Measurements from ENCODE around the gene MUTYH.

The MUTYH gene

GRCh38 chr1:45325851-45326506, 14.3 kb downstream of the MUTYH start:
- no peaks in the 10 kb centered on the region for H3K9me3 ChIP-seq (ENCODE audit: control insufficient read depth in 2 of 2, low read length in 2 of 2)
- H3K27ac ChIP-seq (ENCODE audit: low read depth in 2 of 2, low read length in 2 of 2): no peak overlapping the region
- no peaks in the 10 kb centered on the region for H3K27me3 ChIP-seq (ENCODE audit: control insufficient read depth in 2 of 2, insufficient read depth in 2 of 2, low read length in 2 of 2)
- H3K4me3 ChIP-seq (ENCODE audit: low read length in 2 of 2): peak overlapping the region; percentile 75 to 81
- peaks cover under 1 to 10% of the 10 kb centered on the region in 2 donors for H3K36me3 ChIP-seq (ENCODE audit: control insufficient read depth in 2 of 2, insufficient read depth in 2 of 2, low read length in 2 of 2)
- H3K4me1 ChIP-seq (ENCODE audit: control insufficient read depth in 2 of 2, insufficient read depth in 2 of 2, low read length in 2 of 2): peaks cover 20 to 30% of the 10 kb centered on the region in 2 donors
- peak overlapping the region in 1 of 2 donors; percentile 63 for H3K9ac ChIP-seq (ENCODE audit: low read depth in 1 of 2, low read length in 2 of 2)

GRCh38 chr1:45322486-45323040, 17.7 kb downstream of the MUTYH start:
- Histone ChIP-seq H3K27ac (ENCODE audit: low read depth in 2 of 2, low read length in 2 of 2) (no peak overlapping the region), H3K27me3 (ENCODE audit: control insufficient read depth in 2 of 2, insufficient read depth in 2 of 2, low read length in 2 of 2) (no peaks in the 10 kb centered on the region), H3K36me3 (ENCODE audit: control insufficient read depth in 2 of 2, insufficient read depth in 2 of 2, low read length in 2 of 2) (no peaks in the 10 kb centered on the region), H3K4me1 (ENCODE audit: control insufficient read depth in 2 of 2, insufficient read depth in 2 of 2, low read length in 2 of 2) (peaks cover 14 to 18% of the 10 kb centered on the region in 2 donors), H3K9me3 (ENCODE audit: control insufficient read depth in 2 of 2, low read length in 2 of 2) (no peaks in the 10 kb centered on the region), H3K4me3 (ENCODE audit: low read length in 2 of 2) (no peak overlapping the region), H3K9ac (ENCODE audit: low read depth in 1 of 2, low read length in 2 of 2) (no peak overlapping the region)

DNA sequence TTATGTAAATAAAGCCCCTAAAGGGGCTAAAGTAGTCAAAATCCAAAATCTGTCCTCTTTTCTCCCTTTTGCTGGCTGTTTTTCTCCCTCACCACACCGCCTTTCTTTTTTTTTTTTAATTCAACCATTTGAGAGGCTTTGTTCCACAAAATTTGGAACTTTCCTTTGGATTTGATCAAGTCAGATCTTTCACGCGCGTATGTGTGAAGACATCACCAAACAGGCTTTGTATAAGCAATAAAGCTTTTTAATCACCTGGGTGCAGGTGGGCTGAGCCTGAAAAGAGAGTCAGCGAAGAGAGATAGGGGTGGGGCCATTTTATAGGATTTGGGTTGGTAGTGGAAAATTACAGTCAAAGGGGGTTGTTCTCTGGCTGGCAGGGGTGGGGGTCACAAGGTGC, 18.8 kb downstream of the MUTYH start:
- no peak overlapping the region for H3K4me3 ChIP-seq (ENCODE audit: low read length in 2 of 2)
- peaks cover 3 to 7% of the 10 kb centered on the region in 2 donors for H3K4me1 ChIP-seq (ENCODE audit: control insufficient read depth in 2 of 2, insufficient read depth in 2 of 2, low read length in 2 of 2)
- no peak overlapping the region for H3K27ac ChIP-seq (ENCODE audit: low read depth in 2 of 2, low read length in 2 of 2)
- H3K27me3 ChIP-seq (ENCODE audit: control insufficient read depth in 2 of 2, insufficient read depth in 2 of 2, low read length in 2 of 2): no peaks in the 10 kb centered on the region
- H3K9ac ChIP-seq (ENCODE audit: low read depth in 1 of 2, low read length in 2 of 2): no peak overlapping the region
- H3K36me3 ChIP-seq (ENCODE audit: control insufficient read depth in 2 of 2, insufficient read depth in 2 of 2, low read length in 2 of 2): no peaks in the 10 kb centered on the region
- no peaks in the 10 kb centered on the region for H3K9me3 ChIP-seq (ENCODE audit: control insufficient read depth in 2 of 2, low read length in 2 of 2)

GRCh38 chr1:45319761-45320160, 20.5 kb downstream of the MUTYH start:
- H3K27ac ChIP-seq (ENCODE audit: low read depth in 2 of 2, low read length in 2 of 2): no peak overlapping the region
- H3K27me3 ChIP-seq (ENCODE audit: control insufficient read depth in 2 of 2, insufficient read depth in 2 of 2, low read length in 2 of 2): no peaks in the 10 kb centered on the region
- no peak overlapping the region for H3K4me3 ChIP-seq (ENCODE audit: low read length in 2 of 2)
- no peaks in the 10 kb centered on the region for H3K9me3 ChIP-seq (ENCODE audit: control insufficient read depth in 2 of 2, low read length in 2 of 2)
- H3K9ac ChIP-seq (ENCODE audit: low read depth in 1 of 2, low read length in 2 of 2): no peak overlapping the region
- no peaks in the 10 kb centered on the region for H3K36me3 ChIP-seq (ENCODE audit: control insufficient read depth in 2 of 2, insufficient read depth in 2 of 2, low read length in 2 of 2)
- peaks cover 0 to 3% of the 10 kb centered on the region in 2 donors for H3K4me1 ChIP-seq (ENCODE audit: control insufficient read depth in 2 of 2, insufficient read depth in 2 of 2, low read length in 2 of 2)

DNA sequence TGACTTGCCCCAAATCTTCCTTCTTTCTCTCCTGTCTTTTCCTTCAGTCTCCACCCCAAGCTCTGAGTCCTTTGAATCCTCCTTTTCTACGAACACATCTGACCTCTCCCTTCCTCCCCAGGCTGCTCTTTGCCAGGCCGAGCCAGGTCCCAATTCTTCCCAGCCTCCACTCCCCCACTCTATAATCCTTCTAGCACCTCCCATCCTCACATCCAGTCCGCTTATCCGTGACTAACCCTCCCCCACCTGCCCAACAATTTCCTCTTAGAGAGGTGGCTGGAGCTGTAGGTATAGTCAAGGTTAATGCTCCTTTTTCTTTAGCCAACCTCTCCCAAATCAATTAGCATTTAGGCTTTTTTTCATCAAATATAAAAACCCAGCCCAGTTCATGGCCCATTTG, 23.1 kb downstream of the MUTYH start:
- no peak overlapping the region for H3K4me3 ChIP-seq (ENCODE audit: low read length in 2 of 2)
- H3K9me3 ChIP-seq (ENCODE audit: control insufficient read depth in 2 of 2, low read length in 2 of 2): no peaks in the 10 kb centered on the region
- no peaks in the 10 kb centered on the region for H3K36me3 ChIP-seq (ENCODE audit: control insufficient read depth in 2 of 2, insufficient read depth in 2 of 2, low read length in 2 of 2)
- no peaks in the 10 kb centered on the region for H3K27me3 ChIP-seq (ENCODE audit: control insufficient read depth in 2 of 2, insufficient read depth in 2 of 2, low read length in 2 of 2)
- H3K9ac ChIP-seq (ENCODE audit: low read depth in 1 of 2, low read length in 2 of 2): no peak overlapping the region
- H3K4me1 ChIP-seq (ENCODE audit: control insufficient read depth in 2 of 2, insufficient read depth in 2 of 2, low read length in 2 of 2): peaks cover 0 to 3% of the 10 kb centered on the region in 2 donors
- no peak overlapping the region for H3K27ac ChIP-seq (ENCODE audit: low read depth in 2 of 2, low read length in 2 of 2)

- Histone ChIP-seq H3K36me3 (ENCODE audit: control insufficient read depth in 2 of 2, insufficient read depth in 2 of 2, low read length in 2 of 2) (no peaks in the 10 kb centered on the region), H3K4me3 (ENCODE audit: low read length in 2 of 2) (no peak overlapping the region), H3K4me1 (ENCODE audit: control insufficient read depth in 2 of 2, insufficient read depth in 2 of 2, low read length in 2 of 2) (no peaks in the 10 kb centered on the region), H3K9ac (ENCODE audit: low read depth in 1 of 2, low read length in 2 of 2) (no peak overlapping the region), H3K9me3 (ENCODE audit: control insufficient read depth in 2 of 2, low read length in 2 of 2) (no peaks in the 10 kb centered on the region), H3K27ac (ENCODE audit: low read depth in 2 of 2, low read length in 2 of 2) (no peak overlapping the region), H3K27me3 (ENCODE audit: control insufficient read depth in 2 of 2, insufficient read depth in 2 of 2, low read length in 2 of 2) (no peaks in the 10 kb centered on the region)
Observed at GRCh38 chr1:45314266-45314665, 26.0 kb downstream of the MUTYH start.

DNA sequence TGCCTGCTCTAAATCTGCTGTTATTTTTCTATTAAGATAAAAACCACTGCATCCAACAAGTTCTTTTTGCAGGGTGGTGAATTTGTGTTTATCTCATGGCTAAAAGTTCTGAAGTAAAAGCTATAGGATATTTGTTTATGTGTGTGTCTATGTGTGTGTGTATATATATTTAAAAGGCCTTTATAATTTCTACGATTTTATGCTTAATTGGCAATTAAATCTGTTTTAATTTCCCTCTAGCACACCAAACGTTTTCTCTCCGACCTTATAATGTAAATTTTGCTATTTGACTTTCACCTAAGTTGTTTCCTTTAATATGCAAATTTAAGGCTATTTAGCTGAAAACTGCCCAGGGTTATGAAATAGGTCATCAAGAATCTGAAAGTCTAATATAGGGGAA, 33.3 kb downstream of the MUTYH start:
- H3K4me1 ChIP-seq (ENCODE audit: control insufficient read depth in 2 of 2, insufficient read depth in 2 of 2, low read length in 2 of 2): peaks cover 9 to 14% of the 10 kb centered on the region in 2 donors
- no peaks in the 10 kb centered on the region for H3K9me3 ChIP-seq (ENCODE audit: control insufficient read depth in 2 of 2, low read length in 2 of 2)
- H3K4me3 ChIP-seq (ENCODE audit: low read length in 2 of 2): no peak overlapping the region

GRCh38 chr1:45306319-45306718, 33.9 kb downstream of the MUTYH start:
- no peak overlapping the region for H3K4me3 ChIP-seq (ENCODE audit: low read length in 2 of 2)
- H3K9me3 ChIP-seq (ENCODE audit: control insufficient read depth in 2 of 2, low read length in 2 of 2): no peaks in the 10 kb centered on the region
- no peak overlapping the region for H3K9ac ChIP-seq (ENCODE audit: low read depth in 1 of 2, low read length in 2 of 2)
- no peaks in the 10 kb centered on the region for H3K27me3 ChIP-seq (ENCODE audit: control insufficient read depth in 2 of 2, insufficient read depth in 2 of 2, low read length in 2 of 2)
- peaks cover 9 to 14% of the 10 kb centered on the region in 2 donors for H3K4me1 ChIP-seq (ENCODE audit: control insufficient read depth in 2 of 2, insufficient read depth in 2 of 2, low read length in 2 of 2)
- H3K27ac ChIP-seq (ENCODE audit: low read depth in 2 of 2, low read length in 2 of 2): no peak overlapping the region
- no peaks in the 10 kb centered on the region for H3K36me3 ChIP-seq (ENCODE audit: control insufficient read depth in 2 of 2, insufficient read depth in 2 of 2, low read length in 2 of 2)

More for the DNA sequence above, 33.3 kb downstream of the MUTYH start:
- no peaks in the 10 kb centered on the region for H3K36me3 ChIP-seq (ENCODE audit: control insufficient read depth in 2 of 2, insufficient read depth in 2 of 2, low read length in 2 of 2)
- no peaks in the 10 kb centered on the region for H3K27me3 ChIP-seq (ENCODE audit: control insufficient read depth in 2 of 2, insufficient read depth in 2 of 2, low read length in 2 of 2)
- H3K27ac ChIP-seq (ENCODE audit: low read depth in 2 of 2, low read length in 2 of 2): no peak overlapping the region
- H3K9ac ChIP-seq (ENCODE audit: low read depth in 1 of 2, low read length in 2 of 2): no peak overlapping the region

DNA sequence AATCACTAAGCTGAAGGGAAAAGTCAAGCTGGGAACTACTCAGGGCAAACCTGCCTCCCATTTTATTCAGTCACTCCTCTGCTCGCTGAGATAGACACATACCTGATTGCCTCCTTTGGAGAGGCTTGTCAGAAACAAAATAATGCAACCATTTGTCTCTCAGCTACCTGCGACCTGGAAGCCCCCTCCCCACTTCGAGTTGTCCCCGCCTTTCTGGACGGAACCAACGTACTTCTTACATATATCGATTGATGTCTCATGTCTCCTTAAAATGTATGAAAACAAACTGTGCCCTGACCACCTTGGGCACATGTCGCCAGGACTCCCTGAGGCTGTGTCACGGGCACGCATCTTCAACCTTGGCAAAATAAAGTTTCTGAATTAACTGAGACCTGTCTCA, 35.0 kb downstream of the MUTYH start:
- Histone ChIP-seq H3K4me1 (ENCODE audit: control insufficient read depth in 2 of 2, insufficient read depth in 2 of 2, low read length in 2 of 2) (peaks cover 9 to 14% of the 10 kb centered on the region in 2 donors), H3K4me3 (ENCODE audit: low read length in 2 of 2) (no peak overlapping the region), H3K27ac (ENCODE audit: low read depth in 2 of 2, low read length in 2 of 2) (peak overlapping the region in 1 of 2 donors; percentile 94), H3K9me3 (ENCODE audit: control insufficient read depth in 2 of 2, low read length in 2 of 2) (no peaks in the 10 kb centered on the region), H3K36me3 (ENCODE audit: control insufficient read depth in 2 of 2, insufficient read depth in 2 of 2, low read length in 2 of 2) (no peaks in the 10 kb centered on the region), H3K9ac (ENCODE audit: low read depth in 1 of 2, low read length in 2 of 2) (no peak overlapping the region), H3K27me3 (ENCODE audit: control insufficient read depth in 2 of 2, insufficient read depth in 2 of 2, low read length in 2 of 2) (no peaks in the 10 kb centered on the region)

- Histone ChIP-seq H3K27me3 (ENCODE audit: control insufficient read depth in 2 of 2, insufficient read depth in 2 of 2, low read length in 2 of 2) (no peaks in the 10 kb centered on the region), H3K4me3 (ENCODE audit: low read length in 2 of 2) (peak overlapping the region; percentile 86 to 91), H3K4me1 (ENCODE audit: control insufficient read depth in 2 of 2, insufficient read depth in 2 of 2, low read length in 2 of 2) (peaks cover 9 to 14% of the 10 kb centered on the region in 2 donors), H3K9ac (ENCODE audit: low read depth in 1 of 2, low read length in 2 of 2) (peak overlapping the region; percentile 78 to 86), H3K9me3 (ENCODE audit: control insufficient read depth in 2 of 2, low read length in 2 of 2) (no peaks in the 10 kb centered on the region), H3K36me3 (ENCODE audit: control insufficient read depth in 2 of 2, insufficient read depth in 2 of 2, low read length in 2 of 2) (no peaks in the 10 kb centered on the region), H3K27ac (ENCODE audit: low read depth in 2 of 2, low read length in 2 of 2) (peak overlapping the region; percentile 85 to 94)
Observed at GRCh38 chr1:45304311-45305081, 35.7 kb downstream of the MUTYH start.
